PC-3 (cell line): ENCODE measurements around the gene KCNE1.
"Not testable (repeated sequence)": the region's sequence is repeated elsewhere in the genome, so short reads cannot be mapped to it uniquely, and the experiment has no call there.

Source experiments
- EZH2 ChIP-seq: fragments of 300-600 bp; sonication (generic); IDR thresholded peaks from one replicate; pipeline ENCODE4 v1.6.1; 2017; ENCODE audit warnings: antibody characterized with exemption, mild to moderate bottlenecking, low read length; ENCODE audit not compliant: unreplicated experiment
- EZH2phosphoT487 ChIP-seq: fragments of 300-600 bp; sonication (generic); IDR thresholded peaks from 2 replicates; pipeline ENCODE4 v1.6.1; 2018; ENCODE audit warnings: mild to moderate bottlenecking, antibody characterized with exemption, low read length, borderline replicate concordance
- TF ChIP-seq, protein P1 (sequence below): fragments of 300-600 bp; sonication (generic); conservative IDR thresholded peaks from 2 replicates; pipeline ENCODE4 v1.5.1; 2017; ENCODE audit warnings: antibody characterized with exemption, low read depth, mild to moderate bottlenecking, low read length

DNA sequence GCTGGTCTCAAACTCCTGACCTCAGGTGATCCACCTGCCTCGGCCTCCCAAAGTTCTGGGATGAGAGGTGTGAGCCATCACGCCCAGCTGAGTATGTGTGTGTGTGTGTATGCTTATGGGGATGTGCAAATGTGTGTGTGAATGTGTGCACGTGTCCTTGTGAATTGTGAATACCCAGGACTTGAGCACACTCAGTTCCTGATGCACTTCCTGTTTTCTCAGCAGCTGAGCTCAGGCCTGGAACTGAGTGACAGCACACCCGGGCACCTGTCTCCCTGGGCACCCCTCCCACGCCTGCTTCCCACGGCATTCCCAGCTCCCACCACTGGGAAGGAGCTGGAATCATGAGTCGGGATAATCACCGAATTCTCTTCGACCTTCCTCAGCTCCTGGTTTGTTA, 104.7 kb downstream of the KCNE1 start:
- TF ChIP-seq, protein P1, sequence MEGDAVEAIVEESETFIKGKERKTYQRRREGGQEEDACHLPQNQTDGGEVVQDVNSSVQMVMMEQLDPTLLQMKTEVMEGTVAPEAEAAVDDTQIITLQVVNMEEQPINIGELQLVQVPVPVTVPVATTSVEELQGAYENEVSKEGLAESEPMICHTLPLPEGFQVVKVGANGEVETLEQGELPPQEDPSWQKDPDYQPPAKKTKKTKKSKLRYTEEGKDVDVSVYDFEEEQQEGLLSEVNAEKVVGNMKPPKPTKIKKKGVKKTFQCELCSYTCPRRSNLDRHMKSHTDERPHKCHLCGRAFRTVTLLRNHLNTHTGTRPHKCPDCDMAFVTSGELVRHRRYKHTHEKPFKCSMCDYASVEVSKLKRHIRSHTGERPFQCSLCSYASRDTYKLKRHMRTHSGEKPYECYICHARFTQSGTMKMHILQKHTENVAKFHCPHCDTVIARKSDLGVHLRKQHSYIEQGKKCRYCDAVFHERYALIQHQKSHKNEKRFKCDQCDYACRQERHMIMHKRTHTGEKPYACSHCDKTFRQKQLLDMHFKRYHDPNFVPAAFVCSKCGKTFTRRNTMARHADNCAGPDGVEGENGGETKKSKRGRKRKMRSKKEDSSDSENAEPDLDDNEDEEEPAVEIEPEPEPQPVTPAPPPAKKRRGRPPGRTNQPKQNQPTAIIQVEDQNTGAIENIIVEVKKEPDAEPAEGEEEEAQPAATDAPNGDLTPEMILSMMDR, result not testable (repeated sequence)
- not testable (repeated sequence) for TF ChIP-seq EZH2, EZH2phosphoT487
